Measurements from ENCODE around the gene DUSP28. TPM values are rescaled to one million over a fixed set of nuclear protein-coding genes. Genes with fewer than 3 reads are reported as not detected.

Gene DUSP28
- total and polyA plus RNA-seq, 10 of the 15 experiments (the other 5 are each of a cell fraction or from before 2014, with no cell fraction given), result 2.5 to 12.5 (median 6.4) TPM

- no peak for FAIRE-seq
- no peak overlapping the region for H3K4me3 ChIP-seq
- in situ Hi-C loops (cut with MboI) (loop anchor here (25.0 kb wide), 1 partner anchor 312 kb away; no protein-coding TSS in a partner anchor), intact Hi-C loops (cut with micrococcal nuclease; ENCODE audit: unreplicated experiment) (no loop called here)
- H3K4me1 ChIP-seq (ENCODE audit: control insufficient read depth, insufficient read depth, low read length), result no peaks in the 10 kb centered on the region
- H3K79me2 ChIP-seq (ENCODE audit: control insufficient read depth, insufficient read depth, low read length), result no peaks in the 10 kb centered on the region
- H3K9me3 ChIP-seq (replicated peaks; ENCODE audit: control insufficient read depth, insufficient read depth, low read length), result peaks cover 19% of the 10 kb centered on the region; the same call in 2 of the 3 replicates
- H3K27me3 ChIP-seq (replicated peaks in 1 of 2; ENCODE audit: control insufficient read depth in 2 of 2, insufficient read depth in 2 of 2, low read length in 1 of 2), result no peaks in the 10 kb centered on the region
- H3K9ac ChIP-seq (ENCODE audit: control insufficient read depth, insufficient read depth, low read length), result no peak overlapping the region
- H3K36me3 ChIP-seq (ENCODE audit: control insufficient read depth in 2 of 2, insufficient read depth in 2 of 2, low read length in 1 of 2), result peaks cover 0 to 3% of the 10 kb centered on the region in 2 experiments; a peak in 1 of 4 replicates
- ChIA-PET POLR2A (no interaction called here), RAD21 (ENCODE audit: unreplicated experiment) (no interaction called here), CTCF (interaction anchor here (0.9 kb wide), 1 partner anchor 10 kb away, joined by 4 read pairs; no protein-coding TSS in a partner anchor), SMC1A (ENCODE audit: uncharacterized antibody, unreplicated experiment) (interaction anchor here (0.6 kb wide), 1 partner anchor 620 kb away, joined by 3 read pairs; no protein-coding TSS in a partner anchor)
- no TSS peak for BruUV-seq (replicated peaks)
- no peak for DNase-seq (ENCODE audit: low read depth, low spot score)
- no peak overlapping the region for H2AFZ ChIP-seq (ENCODE audit: control insufficient read depth, low read depth, low read length)
- no peaks in the 10 kb centered on the region for H4K20me1 ChIP-seq (ENCODE audit: control insufficient read depth, insufficient read depth)
- ATAC-seq, result no peak
- WGBS (ENCODE audit: insufficient coverage, insufficient replicate concordance, low lambda C conversion rate, missing lambda C conversion rate), result 79% methylated on average over 8 of the region's 8 CpGs
- no peak for TF ChIP-seq HSF1 (IDR thresholded peaks at IDR 0.05; ENCODE audit: low read depth, low read length)
- TF ChIP-seq CBX5 (IDR thresholded peaks at IDR 0.05; ENCODE audit: low read depth), result peak; percentile 49; the same call in 1 of the 2 replicates
- no peak for TF ChIP-seq SIN3A (IDR thresholded peaks at IDR 0.05; ENCODE audit: low read depth, low read length)
- TF ChIP-seq SIX5 (IDR thresholded peaks at IDR 0.05; ENCODE audit: low read depth, low read length, severe bottlenecking), result no peak
- TF ChIP-seq ZNF217 (IDR thresholded peaks at IDR 0.05), result no peak
- no peak overlapping the region for H3K4me2 ChIP-seq (ENCODE audit: control insufficient read depth, insufficient read depth)
- no peak overlapping the region for H3K27ac ChIP-seq (ENCODE audit: control insufficient read depth, insufficient read depth)
These were observed 35.0 kb upstream of the DUSP28 start for GRCh38 chr2:240524963-240525718.
